VCaP (cell line): Measurements from ENCODE around the gene SCAMP3.
A peak's percentile ranks its signal among the peaks of the same experiment; 100 is the strongest.
"Not testable (repeated sequence)": the region's sequence is repeated elsewhere in the genome, so short reads cannot be mapped to it uniquely, and the experiment has no call there.

Experiments used
- H3K27ac ChIP-seq: fragments of 450-650 bp; 2 replicates; pipeline ENCODE4 v1.5.1; 2017
- CTCF ChIP-seq: fragments of 450-650 bp; conservative IDR thresholded peaks from 2 replicates; pipeline ENCODE4 v1.5.1; 2017; ENCODE audit warnings: mild to moderate bottlenecking, moderate library complexity

SCAMP3 gene

GRCh38 chr1:155242805-155243358, 19.3 kb downstream of the SCAMP3 start:
- TF ChIP-seq CTCF, result no peak
- no peak overlapping the region for H3K27ac ChIP-seq

GRCh38 chr1:155241841-155242264, 20.3 kb downstream of the SCAMP3 start:
- peak overlapping the region; percentile 35 for H3K27ac ChIP-seq
- no peak for TF ChIP-seq CTCF

- no peak for TF ChIP-seq CTCF
- peak overlapping the region; percentile 35 for H3K27ac ChIP-seq
Observed at GRCh38 chr1:155241069-155241679, 21.0 kb downstream of the SCAMP3 start.

- no peak for TF ChIP-seq CTCF
- no peak overlapping the region for H3K27ac ChIP-seq
Observed at GRCh38 chr1:155236451-155236850, 25.7 kb downstream of the SCAMP3 start.

- H3K27ac ChIP-seq, result not testable (repeated sequence)
Observed at GRCh38 chr1:155235375-155235774, 26.8 kb downstream of the SCAMP3 start.

- H3K27ac ChIP-seq, result not testable (repeated sequence)
Observed at GRCh38 chr1:155233502-155233901, 28.7 kb downstream of the SCAMP3 start.

GRCh38 chr1:155232001-155232978, 29.9 kb downstream of the SCAMP3 start:
- H3K27ac ChIP-seq, result not testable (repeated sequence)

GRCh38 chr1:155231302-155231701, 30.9 kb downstream of the SCAMP3 start:
- H3K27ac ChIP-seq, result not testable (repeated sequence)

- no peak for TF ChIP-seq CTCF
- H3K27ac ChIP-seq, result peak overlapping the region; percentile 82
Observed at GRCh38 chr1:155228096-155228427, 34.1 kb downstream of the SCAMP3 start.
